ENCODE measurements around the gene TMOD2.

Gene TMOD2

DNA sequence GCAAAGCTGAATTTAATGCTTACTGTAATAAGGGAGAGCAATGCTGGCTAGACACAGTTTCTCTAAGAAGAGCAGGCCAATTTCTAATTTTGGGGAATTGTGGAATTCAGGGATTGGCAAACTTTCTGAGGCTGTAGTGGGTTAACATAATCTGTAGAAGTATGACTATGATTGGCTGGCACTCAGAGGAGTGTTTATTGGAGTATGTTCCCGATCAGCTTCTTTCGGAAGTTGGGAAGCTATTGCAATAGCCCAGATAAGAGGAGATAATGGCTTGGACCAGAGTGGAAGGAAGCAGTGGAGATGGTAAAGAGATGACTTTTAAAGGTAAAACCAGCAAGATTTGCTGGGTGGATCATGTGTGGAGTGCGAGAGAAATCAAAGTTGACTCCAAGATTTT lies 97.4 kb downstream of the TMOD2 start:
- Histone ChIP-seq H3K36me3 (ENCODE audit: insufficient read depth, low read length) (no peaks in the 10 kb centered on the region), H2AFZ (ENCODE audit: low read length) (no peak overlapping the region), H3K9me2 (replicated peaks; ENCODE audit: low read depth, low read length) (no peaks in the 10 kb centered on the region), H3K9ac (ENCODE audit: low read depth, low read length, poor library complexity, severe bottlenecking) (no peak overlapping the region), H3K4me3 (ENCODE audit: low read length, poor library complexity, severe bottlenecking) (no peak overlapping the region), H3K4me2 (ENCODE audit: low read depth, low read length, poor library complexity, severe bottlenecking) (no peak overlapping the region), H3K27me3 (ENCODE audit: insufficient read depth, low read length, poor library complexity, severe bottlenecking) (no peaks in the 10 kb centered on the region), H4K20me1 (ENCODE audit: insufficient read depth, low read length, poor library complexity, severe bottlenecking) (peaks cover 31% of the 10 kb centered on the region), H3K9me3 (ENCODE audit: insufficient read depth, low read depth, low read length) (no peaks in the 10 kb centered on the region), H3F3A (ENCODE audit: low read depth) (no peaks in the 10 kb centered on the region), H3K4me1 (ENCODE audit: insufficient read depth, low read length, poor library complexity, severe bottlenecking) (peaks cover 35% of the 10 kb centered on the region), H3K79me2 (ENCODE audit: insufficient read depth, low read length) (peaks cover 98% of the 10 kb centered on the region)
- no peak for TF ChIP-seq EZH2phosphoT487 (IDR thresholded peaks at IDR 0.05; ENCODE audit: borderline replicate concordance)
- TF ChIP-seq, protein P1, sequence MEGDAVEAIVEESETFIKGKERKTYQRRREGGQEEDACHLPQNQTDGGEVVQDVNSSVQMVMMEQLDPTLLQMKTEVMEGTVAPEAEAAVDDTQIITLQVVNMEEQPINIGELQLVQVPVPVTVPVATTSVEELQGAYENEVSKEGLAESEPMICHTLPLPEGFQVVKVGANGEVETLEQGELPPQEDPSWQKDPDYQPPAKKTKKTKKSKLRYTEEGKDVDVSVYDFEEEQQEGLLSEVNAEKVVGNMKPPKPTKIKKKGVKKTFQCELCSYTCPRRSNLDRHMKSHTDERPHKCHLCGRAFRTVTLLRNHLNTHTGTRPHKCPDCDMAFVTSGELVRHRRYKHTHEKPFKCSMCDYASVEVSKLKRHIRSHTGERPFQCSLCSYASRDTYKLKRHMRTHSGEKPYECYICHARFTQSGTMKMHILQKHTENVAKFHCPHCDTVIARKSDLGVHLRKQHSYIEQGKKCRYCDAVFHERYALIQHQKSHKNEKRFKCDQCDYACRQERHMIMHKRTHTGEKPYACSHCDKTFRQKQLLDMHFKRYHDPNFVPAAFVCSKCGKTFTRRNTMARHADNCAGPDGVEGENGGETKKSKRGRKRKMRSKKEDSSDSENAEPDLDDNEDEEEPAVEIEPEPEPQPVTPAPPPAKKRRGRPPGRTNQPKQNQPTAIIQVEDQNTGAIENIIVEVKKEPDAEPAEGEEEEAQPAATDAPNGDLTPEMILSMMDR (conservative IDR thresholded peaks at IDR 0.05; ENCODE audit: low read length) = no peak

DNA sequence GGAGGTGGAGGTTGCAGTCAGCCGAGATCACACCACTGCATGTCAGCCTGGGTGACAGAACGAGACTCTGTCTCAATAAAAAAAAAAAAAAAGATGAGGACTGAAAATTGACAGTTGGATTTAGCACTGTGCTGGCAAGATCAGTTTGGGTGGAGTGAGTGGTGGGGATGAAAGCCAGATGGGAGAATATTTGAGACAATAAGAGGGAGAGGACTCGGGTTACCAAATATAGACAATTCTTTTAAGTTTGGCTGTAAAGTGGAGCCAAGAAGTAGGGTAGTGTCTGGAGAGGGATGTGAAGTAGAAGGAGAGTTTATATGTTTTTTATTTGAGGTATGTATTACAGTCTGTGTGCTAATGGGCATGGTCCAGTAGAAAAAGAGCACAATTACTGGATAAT lies 98.5 kb downstream of the TMOD2 start:
- Histone ChIP-seq H4K20me1 (ENCODE audit: insufficient read depth, low read length, poor library complexity, severe bottlenecking) (peaks cover 30% of the 10 kb centered on the region), H3K4me1 (ENCODE audit: insufficient read depth, low read length, poor library complexity, severe bottlenecking) (peaks cover 27% of the 10 kb centered on the region)

DNA sequence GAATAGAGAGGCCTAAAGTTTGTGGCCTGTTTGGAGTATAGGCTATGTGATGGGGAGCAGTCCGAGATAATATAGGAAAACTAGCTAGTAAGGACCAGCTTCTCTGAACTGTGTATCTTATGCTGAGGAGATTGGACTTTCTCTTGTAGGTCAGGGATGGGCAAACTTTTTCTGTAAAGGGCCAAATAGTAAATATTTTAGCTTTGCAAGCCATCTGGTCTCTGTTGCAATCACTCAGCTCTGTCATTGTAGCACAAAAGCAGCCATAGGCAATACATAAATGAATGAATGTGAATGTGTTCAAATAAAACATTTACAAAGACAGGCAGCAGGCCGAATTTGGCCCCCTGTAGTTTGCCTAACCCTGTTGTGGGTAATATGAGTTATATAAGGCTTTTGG lies 102.6 kb downstream of the TMOD2 start:
- H3F3A ChIP-seq (ENCODE audit: low read depth) = no peaks in the 10 kb centered on the region
- TF ChIP-seq, protein P1 (conservative IDR thresholded peaks at IDR 0.05; ENCODE audit: low read length) = no peak
- TF ChIP-seq EZH2phosphoT487 (IDR thresholded peaks at IDR 0.05; ENCODE audit: borderline replicate concordance) = no peak
- no peaks in the 10 kb centered on the region for H3K27me3 ChIP-seq (ENCODE audit: insufficient read depth, low read length, poor library complexity, severe bottlenecking)
- H3K9ac ChIP-seq (ENCODE audit: low read depth, low read length, poor library complexity, severe bottlenecking) = no peak overlapping the region
- H3K9me3 ChIP-seq (ENCODE audit: insufficient read depth, low read depth, low read length) = no peaks in the 10 kb centered on the region
- no peaks in the 10 kb centered on the region for H3K4me1 ChIP-seq (ENCODE audit: insufficient read depth, low read length, poor library complexity, severe bottlenecking)
- H4K20me1 ChIP-seq (ENCODE audit: insufficient read depth, low read length, poor library complexity, severe bottlenecking) = peaks cover 19% of the 10 kb centered on the region
- H3K79me2 ChIP-seq (ENCODE audit: insufficient read depth, low read length) = peaks cover 91% of the 10 kb centered on the region
- H2AFZ ChIP-seq (ENCODE audit: low read length) = no peak overlapping the region
- no peak overlapping the region for H3K4me3 ChIP-seq (ENCODE audit: low read length, poor library complexity, severe bottlenecking)
- no peaks in the 10 kb centered on the region for H3K9me2 ChIP-seq (replicated peaks; ENCODE audit: low read depth, low read length)
- no peaks in the 10 kb centered on the region for H3K36me3 ChIP-seq (ENCODE audit: insufficient read depth, low read length)
- H3K4me2 ChIP-seq (ENCODE audit: low read depth, low read length, poor library complexity, severe bottlenecking) = no peak overlapping the region

More for the DNA sequence above, 98.5 kb downstream of the TMOD2 start:
- peaks cover 97% of the 10 kb centered on the region for H3K79me2 ChIP-seq (ENCODE audit: insufficient read depth, low read length)
- no peaks in the 10 kb centered on the region for H3K9me2 ChIP-seq (replicated peaks; ENCODE audit: low read depth, low read length)
- no peak overlapping the region for H2AFZ ChIP-seq (ENCODE audit: low read length)
- H3K4me2 ChIP-seq (ENCODE audit: low read depth, low read length, poor library complexity, severe bottlenecking) = no peak overlapping the region
- no peak overlapping the region for H3K9ac ChIP-seq (ENCODE audit: low read depth, low read length, poor library complexity, severe bottlenecking)
- no peaks in the 10 kb centered on the region for H3F3A ChIP-seq (ENCODE audit: low read depth)
- H3K36me3 ChIP-seq (ENCODE audit: insufficient read depth, low read length) = no peaks in the 10 kb centered on the region
- H3K4me3 ChIP-seq (ENCODE audit: low read length, poor library complexity, severe bottlenecking) = no peak overlapping the region
- H3K9me3 ChIP-seq (ENCODE audit: insufficient read depth, low read depth, low read length) = no peaks in the 10 kb centered on the region
- no peaks in the 10 kb centered on the region for H3K27me3 ChIP-seq (ENCODE audit: insufficient read depth, low read length, poor library complexity, severe bottlenecking)
- TF ChIP-seq, protein P1 (conservative IDR thresholded peaks at IDR 0.05; ENCODE audit: low read length) = no peak
- TF ChIP-seq EZH2phosphoT487 (IDR thresholded peaks at IDR 0.05; ENCODE audit: borderline replicate concordance) = no peak

All from Loucy (cell line).